ENCODE measurements around the gene SMNDC1.

GRCh38 chr10:110340122-110340521 lies 35.4 kb upstream of the SMNDC1 start:
- no peak for TF ChIP-seq CTCF (IDR thresholded peaks at IDR 0.05; ENCODE audit: borderline replicate concordance, extremely low read depth, low read length, poor library complexity, severe bottlenecking)
- TF ChIP-seq EZH2 (IDR thresholded peaks at IDR 0.05; ENCODE audit: borderline replicate concordance, low read depth, low read length, severe bottlenecking): no peak
